HL-60 (cell line): ENCODE measurements around the gene RILP.

ENCODE experiments used
- CTCF ChIP-seq: IDR thresholded peaks from one replicate; pipeline ENCODE4 v1.5.1; 2011; ENCODE audit warnings: low read length, control low read depth, inconsistent platforms; ENCODE audit not compliant: insufficient read depth
- GABPA ChIP-seq: IDR thresholded peaks from 2 replicates; pipeline ENCODE4 v1.6.1; 2012; ENCODE audit warnings: low read depth
- POLR2AphosphoS5 ChIP-seq: IDR thresholded peaks from 2 replicates; pipeline ENCODE4 v1.6.1; 2012; ENCODE audit warnings: low read depth
- SPI1 ChIP-seq: IDR thresholded peaks from 2 replicates; pipeline ENCODE4 v1.6.1; 2012; ENCODE audit warnings: low read depth, mild to moderate bottlenecking, borderline replicate concordance
- TF ChIP-seq, protein P1 (sequence below): IDR thresholded peaks from 2 replicates; pipeline ENCODE4 v1.6.1; 2012; ENCODE audit warnings: low read depth; ENCODE audit not compliant: insufficient replicate concordance

- no peak for TF ChIP-seq CTCF
- TF ChIP-seq POLR2AphosphoS5 = no peak
- TF ChIP-seq, protein P1, sequence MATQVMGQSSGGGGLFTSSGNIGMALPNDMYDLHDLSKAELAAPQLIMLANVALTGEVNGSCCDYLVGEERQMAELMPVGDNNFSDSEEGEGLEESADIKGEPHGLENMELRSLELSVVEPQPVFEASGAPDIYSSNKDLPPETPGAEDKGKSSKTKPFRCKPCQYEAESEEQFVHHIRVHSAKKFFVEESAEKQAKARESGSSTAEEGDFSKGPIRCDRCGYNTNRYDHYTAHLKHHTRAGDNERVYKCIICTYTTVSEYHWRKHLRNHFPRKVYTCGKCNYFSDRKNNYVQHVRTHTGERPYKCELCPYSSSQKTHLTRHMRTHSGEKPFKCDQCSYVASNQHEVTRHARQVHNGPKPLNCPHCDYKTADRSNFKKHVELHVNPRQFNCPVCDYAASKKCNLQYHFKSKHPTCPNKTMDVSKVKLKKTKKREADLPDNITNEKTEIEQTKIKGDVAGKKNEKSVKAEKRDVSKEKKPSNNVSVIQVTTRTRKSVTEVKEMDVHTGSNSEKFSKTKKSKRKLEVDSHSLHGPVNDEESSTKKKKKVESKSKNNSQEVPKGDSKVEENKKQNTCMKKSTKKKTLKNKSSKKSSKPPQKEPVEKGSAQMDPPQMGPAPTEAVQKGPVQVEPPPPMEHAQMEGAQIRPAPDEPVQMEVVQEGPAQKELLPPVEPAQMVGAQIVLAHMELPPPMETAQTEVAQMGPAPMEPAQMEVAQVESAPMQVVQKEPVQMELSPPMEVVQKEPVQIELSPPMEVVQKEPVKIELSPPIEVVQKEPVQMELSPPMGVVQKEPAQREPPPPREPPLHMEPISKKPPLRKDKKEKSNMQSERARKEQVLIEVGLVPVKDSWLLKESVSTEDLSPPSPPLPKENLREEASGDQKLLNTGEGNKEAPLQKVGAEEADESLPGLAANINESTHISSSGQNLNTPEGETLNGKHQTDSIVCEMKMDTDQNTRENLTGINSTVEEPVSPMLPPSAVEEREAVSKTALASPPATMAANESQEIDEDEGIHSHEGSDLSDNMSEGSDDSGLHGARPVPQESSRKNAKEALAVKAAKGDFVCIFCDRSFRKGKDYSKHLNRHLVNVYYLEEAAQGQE = no peak
- TF ChIP-seq GABPA = no peak
- no peak for TF ChIP-seq SPI1
Measured at GRCh38 chr17:1641065-1641403, 8.6 kb downstream of the RILP start.
